HG02798 (cell line): Measurements from ENCODE around the gene HEXA.
"Not testable (repeated sequence)": the region's sequence is repeated elsewhere in the genome, so short reads cannot be mapped to it uniquely, and the experiment has no call there.

Source experiments
- ATAC-seq: cut with Tn5 transposase; IDR thresholded peaks from one replicate; pipeline ENCODE4 v1.9.1; 2021; ENCODE audit warnings: mild to moderate bottlenecking; ENCODE audit not compliant: unreplicated experiment, poor library complexity

HEXA gene

GRCh38 chr15:72379106-72379505 lies 3.3 kb upstream of the HEXA start:
- not testable (repeated sequence) for ATAC-seq

- no peak for ATAC-seq
Measured at GRCh38 chr15:72377331-72377730, 1.5 kb upstream of the HEXA start.

GRCh38 chr15:72375501-72375845 lies 341 bp downstream of the HEXA start:
- ATAC-seq, result peak; percentile 53

- no peak for ATAC-seq
Measured at GRCh38 chr15:72372361-72372760, 3.5 kb downstream of the HEXA start.

- ATAC-seq, result no peak
Measured at GRCh38 chr15:72369964-72370363, 5.8 kb downstream of the HEXA start.

- no peak for ATAC-seq
Measured at GRCh38 chr15:72368899-72369298, 6.9 kb downstream of the HEXA start.

GRCh38 chr15:72368325-72368724 lies 7.5 kb downstream of the HEXA start:
- ATAC-seq, result no peak

GRCh38 chr15:72365844-72366243 lies 10.0 kb downstream of the HEXA start:
- no peak for ATAC-seq

GRCh38 chr15:72361176-72361575 lies 14.6 kb downstream of the HEXA start:
- no peak for ATAC-seq

GRCh38 chr15:72358650-72359171 lies 17.1 kb downstream of the HEXA start:
- peak; percentile 64 for ATAC-seq

- ATAC-seq, result no peak
Measured at GRCh38 chr15:72358121-72358520, 17.7 kb downstream of the HEXA start.

- no peak for ATAC-seq
Measured at GRCh38 chr15:72354496-72354895, 21.3 kb downstream of the HEXA start.

- no peak for ATAC-seq
Measured at GRCh38 chr15:72353266-72353665, 22.5 kb downstream of the HEXA start.

GRCh38 chr15:72345806-72346205 lies 30.0 kb downstream of the HEXA start:
- ATAC-seq, result no peak

- no peak for ATAC-seq
Measured at GRCh38 chr15:72345280-72345679, 30.5 kb downstream of the HEXA start.

GRCh38 chr15:72344602-72345001 lies 31.2 kb downstream of the HEXA start:
- no peak for ATAC-seq

GRCh38 chr15:72342385-72342784 lies 33.4 kb downstream of the HEXA start:
- no peak for ATAC-seq

- no peak for ATAC-seq
Measured at GRCh38 chr15:72341361-72341760, 34.5 kb downstream of the HEXA start.

GRCh38 chr15:72340366-72340765 lies 35.4 kb downstream of the HEXA start:
- ATAC-seq, result no peak

- ATAC-seq, result no peak
Measured at GRCh38 chr15:72339777-72340177, 36.0 kb downstream of the HEXA start.

- no peak for ATAC-seq
Measured at GRCh38 chr15:72338617-72339321, 37.0 kb downstream of the HEXA start.

- no peak for ATAC-seq
Measured at GRCh38 chr15:72338148-72338547, 37.7 kb downstream of the HEXA start.
